Fibroblast of mammary gland (primary cell): ENCODE measurements around the gene RASL11B.
"Not testable (repeated sequence)": the region's sequence is repeated elsewhere in the genome, so short reads cannot be mapped to it uniquely, and the experiment has no call there.

Source experiments
- DNase-seq: peaks from one replicate; pipeline ENCODE4 v3.0.0-alpha.2; 2010; ENCODE audit warnings: low read depth
- H3K4me3 ChIP-seq: 2 replicates; pipeline ENCODE4 v1.5.1; 2011; ENCODE audit warnings: low read depth, mild to moderate bottlenecking, low read length, moderate library complexity; ENCODE audit not compliant: control insufficient read depth
- TF ChIP-seq, protein P1 (sequence below): conservative IDR thresholded peaks from 2 replicates; pipeline ENCODE4 v1.5.1; 2011; ENCODE audit warnings: low read depth, low read length, inconsistent platforms; ENCODE audit not compliant: control insufficient read depth, insufficient read depth

The RASL11B gene

DNA sequence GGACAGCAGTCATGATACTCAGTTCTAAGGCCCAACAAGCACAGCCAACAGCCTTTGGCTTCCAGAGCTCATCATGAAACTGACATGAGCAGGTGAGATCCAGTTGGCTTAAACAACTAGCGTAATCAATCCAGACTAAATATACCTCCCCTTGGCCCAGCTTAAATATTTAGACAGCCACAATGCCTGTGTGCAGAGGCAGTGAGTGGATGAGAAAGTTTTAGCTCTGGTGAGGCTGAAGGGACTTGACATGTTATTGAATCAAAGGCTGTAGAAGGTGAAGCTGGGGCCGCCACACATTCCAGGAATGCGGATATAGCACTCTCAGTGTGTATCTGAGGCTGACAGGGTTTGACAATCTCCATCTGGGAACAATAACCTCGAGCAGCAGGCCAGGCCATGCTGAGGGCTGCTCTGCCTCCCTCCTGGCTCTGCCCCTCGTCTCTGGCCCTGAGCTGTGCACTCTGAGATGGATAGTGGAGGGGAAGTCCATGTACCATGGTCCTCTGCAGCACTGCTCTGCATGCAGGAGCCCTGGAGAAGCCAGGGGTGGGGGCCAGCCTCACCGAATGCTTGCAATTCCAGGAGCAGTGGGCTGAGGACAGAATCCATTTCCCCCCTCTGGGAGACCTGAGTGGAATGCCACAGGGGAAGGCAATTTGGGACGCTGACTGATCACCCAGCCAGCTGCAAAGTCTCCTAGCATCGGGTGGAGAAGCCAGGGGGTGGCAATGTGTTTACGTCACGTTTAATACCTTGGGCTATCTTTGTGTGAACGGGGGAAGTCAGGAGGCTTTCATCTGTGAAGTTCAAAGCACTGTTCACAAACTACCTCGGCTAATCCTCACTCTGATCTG, 37.3 kb upstream of the RASL11B start:
- H3K4me3 ChIP-seq = no peak overlapping the region
- TF ChIP-seq, protein P1, sequence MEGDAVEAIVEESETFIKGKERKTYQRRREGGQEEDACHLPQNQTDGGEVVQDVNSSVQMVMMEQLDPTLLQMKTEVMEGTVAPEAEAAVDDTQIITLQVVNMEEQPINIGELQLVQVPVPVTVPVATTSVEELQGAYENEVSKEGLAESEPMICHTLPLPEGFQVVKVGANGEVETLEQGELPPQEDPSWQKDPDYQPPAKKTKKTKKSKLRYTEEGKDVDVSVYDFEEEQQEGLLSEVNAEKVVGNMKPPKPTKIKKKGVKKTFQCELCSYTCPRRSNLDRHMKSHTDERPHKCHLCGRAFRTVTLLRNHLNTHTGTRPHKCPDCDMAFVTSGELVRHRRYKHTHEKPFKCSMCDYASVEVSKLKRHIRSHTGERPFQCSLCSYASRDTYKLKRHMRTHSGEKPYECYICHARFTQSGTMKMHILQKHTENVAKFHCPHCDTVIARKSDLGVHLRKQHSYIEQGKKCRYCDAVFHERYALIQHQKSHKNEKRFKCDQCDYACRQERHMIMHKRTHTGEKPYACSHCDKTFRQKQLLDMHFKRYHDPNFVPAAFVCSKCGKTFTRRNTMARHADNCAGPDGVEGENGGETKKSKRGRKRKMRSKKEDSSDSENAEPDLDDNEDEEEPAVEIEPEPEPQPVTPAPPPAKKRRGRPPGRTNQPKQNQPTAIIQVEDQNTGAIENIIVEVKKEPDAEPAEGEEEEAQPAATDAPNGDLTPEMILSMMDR = no peak
- DNase-seq = peak; percentile 53

DNA sequence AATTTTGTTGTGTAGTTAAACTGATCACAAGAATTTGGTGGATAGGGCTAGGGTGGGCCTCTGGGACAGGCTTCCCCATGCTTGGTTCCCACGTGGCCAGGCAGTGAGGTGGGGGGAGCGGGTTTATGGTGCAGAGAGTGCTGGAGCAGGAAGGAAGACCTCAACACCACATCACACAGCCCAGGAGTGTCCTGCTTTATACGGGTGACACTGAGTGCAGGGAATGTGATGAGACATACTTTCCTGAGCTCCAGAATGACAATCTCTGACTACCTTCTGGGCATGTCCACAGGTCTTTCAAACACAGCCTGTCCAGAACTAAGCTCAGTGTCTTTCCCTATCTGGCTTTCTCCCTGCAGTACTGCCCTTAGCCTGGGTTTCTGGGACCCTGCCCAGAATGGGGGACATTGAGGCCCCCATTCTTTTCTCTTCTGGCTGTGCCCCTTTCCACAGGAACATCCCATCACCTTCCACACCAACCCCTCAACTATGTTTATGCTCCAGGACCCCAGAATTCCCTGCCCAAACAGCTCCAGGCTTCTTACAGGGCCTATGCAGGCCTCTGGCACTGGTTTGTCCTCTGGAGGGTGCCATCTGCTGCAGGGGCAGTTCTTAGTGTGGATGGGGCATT, 36.5 kb upstream of the RASL11B start:
- no peak overlapping the region for H3K4me3 ChIP-seq
- TF ChIP-seq, protein P1 = no peak
- no peak for DNase-seq

DNA sequence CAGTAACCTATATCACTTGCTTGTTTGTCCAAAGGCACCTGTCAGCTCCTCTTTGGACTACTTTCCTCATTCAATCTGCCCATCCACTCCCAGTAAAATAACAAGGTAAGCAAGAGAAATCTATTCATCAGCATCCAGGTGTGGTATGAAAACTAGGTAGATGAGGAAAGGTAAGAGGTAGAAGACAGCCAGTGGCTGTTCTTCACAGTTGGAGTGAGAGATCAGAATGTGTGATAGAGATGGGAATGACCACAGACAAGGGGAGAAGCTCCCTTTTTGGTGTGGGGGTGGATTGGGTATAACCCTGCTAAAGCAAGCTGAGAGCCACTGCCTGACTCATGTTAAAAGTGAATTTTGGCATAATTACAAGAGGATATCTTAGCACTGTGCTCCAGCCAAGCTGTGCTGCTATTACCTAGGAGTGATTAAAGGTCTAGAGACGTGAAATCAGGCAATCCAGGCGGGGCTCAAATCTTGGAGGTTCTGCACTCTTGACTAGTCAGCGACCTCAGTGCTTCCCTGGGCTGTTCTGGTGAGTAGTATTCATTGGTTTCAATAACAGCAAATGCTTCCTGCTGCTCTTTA, 28.1 kb upstream of the RASL11B start:
- peak; percentile 71 for DNase-seq
- TF ChIP-seq, protein P1 = no peak
- no peak overlapping the region for H3K4me3 ChIP-seq

DNA sequence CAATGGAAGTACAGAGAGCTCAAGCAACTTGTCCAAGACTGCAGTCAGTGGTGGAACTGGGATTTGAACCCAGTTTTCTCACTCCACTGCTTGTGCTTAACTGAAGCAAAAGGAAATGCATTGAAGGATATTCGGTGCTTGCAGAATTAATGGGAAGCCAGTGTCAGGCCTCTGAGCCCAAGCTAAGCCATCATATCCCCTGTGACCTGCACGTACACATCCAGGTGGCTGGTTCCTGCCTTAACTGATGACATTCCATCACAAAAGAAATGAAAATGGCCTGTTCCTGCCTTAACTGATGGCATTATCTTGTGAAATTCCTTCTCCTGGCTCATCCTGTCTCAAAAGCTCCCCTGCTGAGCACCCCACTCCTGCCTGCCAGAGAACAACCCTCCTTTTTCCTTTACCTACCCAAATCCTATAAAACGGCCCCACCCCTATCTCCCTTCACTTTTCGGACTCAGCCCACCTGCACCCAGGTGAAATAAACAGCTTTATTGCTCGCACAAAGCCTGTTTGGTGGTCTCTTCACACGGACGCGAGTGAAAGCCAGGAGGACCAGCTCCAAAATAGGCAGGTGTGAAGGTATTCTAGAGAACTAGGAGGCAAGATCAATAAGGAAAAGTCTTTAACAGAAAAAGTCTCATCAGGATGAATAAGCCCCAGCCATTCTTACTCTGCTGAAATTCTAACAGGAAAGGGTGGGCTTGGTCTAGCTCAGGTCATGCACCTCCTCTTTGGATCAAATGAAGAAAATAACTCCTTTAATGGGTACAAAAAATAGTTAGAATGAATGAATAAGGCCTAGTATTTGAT, 27.3 kb upstream of the RASL11B start:
- H3K4me3 ChIP-seq, DNase-seq: not testable (repeated sequence)

DNA sequence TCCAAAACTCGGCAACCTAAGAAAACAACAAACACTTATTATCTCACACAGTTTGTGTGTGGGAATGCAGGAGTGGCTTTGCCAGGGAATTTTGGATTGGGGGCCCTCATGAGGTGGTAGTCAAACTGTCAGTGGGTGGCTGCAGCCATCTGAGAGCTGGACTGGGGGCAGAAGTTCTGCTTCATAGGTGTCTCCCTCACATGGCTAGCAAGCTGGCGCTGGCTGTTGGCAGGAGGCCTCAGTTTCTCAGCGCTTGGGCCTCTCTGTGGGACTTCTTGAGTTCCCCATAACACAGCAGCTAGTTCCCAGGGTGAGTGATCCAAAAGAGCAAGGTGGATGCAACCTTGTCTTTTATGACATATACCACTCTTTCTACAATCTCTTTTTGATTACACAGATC, 26.0 kb upstream of the RASL11B start:
- TF ChIP-seq, protein P1 = no peak
- no peak for DNase-seq
- no peak overlapping the region for H3K4me3 ChIP-seq

DNA sequence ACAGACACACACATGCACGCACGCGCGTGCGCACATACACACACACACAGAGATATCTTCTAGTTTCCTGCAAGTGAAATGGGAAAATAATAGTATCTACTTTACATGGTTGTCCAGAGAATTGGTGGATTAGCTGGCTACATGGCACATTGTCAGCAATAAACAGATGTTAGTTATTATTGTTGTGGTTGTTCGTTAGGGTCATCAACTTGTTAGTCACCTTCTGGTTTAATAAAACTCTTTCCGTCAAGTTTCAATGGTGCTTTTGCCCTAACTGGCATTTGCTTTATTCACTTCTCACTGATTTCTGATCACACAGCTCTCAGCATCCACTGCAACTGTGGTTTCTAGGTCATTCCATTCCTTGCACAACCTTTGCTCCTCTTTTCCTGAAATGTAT, 25.4 kb upstream of the RASL11B start:
- H3K4me3 ChIP-seq = no peak overlapping the region
- peak; percentile 86 for DNase-seq
- TF ChIP-seq, protein P1 = no peak
